Stimulated activated CD4-positive, alpha-beta T cell treated with anti-CD3 and anti-CD28 coated beads, Interleukin-1b, Interleukin-23, amount 100 ng/mL, for 4 hours (primary cell): ENCODE data around the gene TFAP2B.

Experiments used
- DNase-seq, 2 donors: peaks; one replicate each; pipeline ENCODE4 v3.0.0-alpha.2; 2020; ENCODE audit warnings: low read depth in 2 of 2

The TFAP2B gene

DNA sequence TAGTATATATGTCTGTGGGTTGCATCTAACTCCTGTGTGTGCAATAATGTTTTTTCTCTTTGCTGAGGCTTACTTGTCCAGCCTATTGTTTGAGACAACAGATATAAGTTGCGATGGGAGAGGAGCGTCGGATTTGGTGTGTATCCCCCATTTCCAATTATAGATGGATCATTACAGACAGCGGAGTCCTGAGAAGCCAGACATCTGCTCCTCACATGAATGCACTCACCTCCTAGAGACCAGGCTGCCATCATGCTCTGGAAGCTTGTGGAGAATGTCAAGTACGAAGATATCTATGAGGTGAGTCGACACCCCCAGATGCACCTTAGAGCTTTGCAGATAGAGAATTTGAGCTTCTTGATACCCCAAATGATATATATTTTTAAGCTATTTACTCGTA is at the start of gene TFAP2B:
Gene TFAP2B (plus strand): TSS at position 199 of the 400 bp plus-strand sequence. CDS start 21 bp downstream, at position 220.
- no peak for DNase-seq

DNA sequence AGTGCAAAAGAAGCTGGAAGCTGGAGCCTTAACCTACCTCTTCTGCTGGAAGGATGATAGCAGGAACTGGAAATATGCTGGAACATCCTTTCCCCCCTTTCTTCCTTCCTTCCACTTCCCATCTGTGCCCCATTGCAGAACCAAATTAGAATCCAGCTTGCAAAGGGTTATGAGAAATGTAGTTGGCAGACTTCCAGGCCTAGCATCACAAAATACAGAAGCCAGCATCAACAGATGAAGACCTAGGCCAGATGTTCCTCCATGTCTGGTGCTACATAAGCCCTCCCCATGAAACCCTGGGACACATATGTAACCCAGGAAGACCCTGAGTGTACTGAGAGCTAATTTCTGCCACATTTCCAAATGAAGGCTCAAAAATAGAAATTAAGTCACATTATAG is 40.0 kb upstream of the TFAP2B start:
- DNase-seq, result no peak

DNA sequence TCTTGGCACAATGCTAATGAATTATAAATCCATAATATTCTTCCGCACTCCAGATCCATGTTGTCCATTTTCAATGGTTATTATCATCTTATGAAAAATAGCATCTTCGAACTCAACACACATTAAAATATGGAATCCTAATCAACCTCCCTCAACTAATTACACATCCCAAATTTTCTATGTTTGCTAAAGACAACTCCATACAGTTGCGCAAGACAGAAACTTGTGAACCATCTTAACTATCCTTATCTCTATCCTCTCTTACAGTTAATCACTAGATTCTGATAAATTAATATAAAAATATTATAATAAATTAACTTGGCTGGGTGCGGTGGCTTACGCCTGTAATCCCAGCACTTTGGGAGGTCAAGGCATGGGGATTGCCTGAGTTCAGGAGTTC is 38.3 kb upstream of the TFAP2B start:
- DNase-seq, result no peak

DNA sequence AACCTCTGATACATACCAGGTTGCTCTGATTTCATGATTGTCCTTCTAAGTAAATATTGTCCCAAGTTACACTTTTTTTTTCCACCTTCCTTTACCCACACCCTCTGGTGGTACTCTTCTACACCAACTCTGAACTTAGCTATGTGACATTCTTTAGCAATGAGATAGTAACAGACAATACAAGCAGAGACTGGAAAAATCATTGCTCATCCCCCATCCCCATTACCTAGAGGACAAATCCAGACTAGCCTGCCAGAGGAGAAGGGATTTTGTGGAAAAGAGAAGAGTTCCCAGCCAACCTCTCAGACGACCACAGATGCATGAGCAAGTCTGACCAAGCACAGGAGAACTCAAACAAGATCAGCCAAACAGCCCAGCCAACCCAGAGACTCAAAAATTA is 32.8 kb upstream of the TFAP2B start:
- DNase-seq, result no peak

DNA sequence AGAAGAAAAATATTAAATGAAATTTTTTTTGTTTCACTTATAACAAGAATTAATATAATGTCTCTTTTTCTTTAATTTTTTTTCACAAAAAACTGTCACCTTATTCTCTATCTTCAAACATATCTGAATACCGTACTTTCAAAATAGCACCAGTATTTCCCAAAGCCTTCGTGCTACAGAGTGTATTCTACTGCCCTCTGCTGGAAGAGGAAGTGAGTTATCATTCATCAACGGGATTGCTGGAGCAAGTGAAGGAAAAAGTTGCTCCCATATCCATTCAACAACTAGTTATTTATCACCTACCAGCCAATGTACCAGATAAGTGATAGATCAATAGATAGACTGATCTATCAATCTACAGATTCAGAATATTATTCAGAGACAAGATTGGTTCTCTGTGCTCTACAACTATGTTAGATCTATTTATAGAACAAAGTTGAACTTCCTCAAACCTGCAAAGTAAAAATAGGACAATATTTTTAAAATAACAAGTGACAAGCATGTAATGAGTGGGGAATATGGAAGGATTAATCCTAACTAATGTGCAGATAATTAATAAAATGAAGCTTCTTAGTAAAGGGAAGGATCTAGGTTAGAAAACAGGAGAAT is 26.7 kb upstream of the TFAP2B start:
- no peak for DNase-seq

DNA sequence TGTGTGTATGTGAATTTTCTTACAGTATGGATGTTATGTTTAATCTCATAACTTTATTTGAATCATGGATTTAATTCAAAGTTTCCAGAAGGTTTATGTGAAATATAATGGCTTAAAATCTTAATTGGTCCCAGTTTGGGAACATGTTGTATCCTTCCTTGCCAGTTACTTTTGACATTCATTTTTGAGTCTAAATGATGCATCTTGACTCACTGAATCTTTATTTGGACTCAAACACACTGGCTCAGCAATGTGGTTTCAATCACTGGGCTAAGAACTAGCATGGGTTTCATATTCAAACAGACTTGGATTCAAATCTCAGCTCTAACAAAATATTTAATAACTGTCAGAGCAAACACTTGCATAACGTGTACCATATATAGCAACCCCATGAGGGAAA is 25.9 kb upstream of the TFAP2B start:
- DNase-seq, result no peak

DNA sequence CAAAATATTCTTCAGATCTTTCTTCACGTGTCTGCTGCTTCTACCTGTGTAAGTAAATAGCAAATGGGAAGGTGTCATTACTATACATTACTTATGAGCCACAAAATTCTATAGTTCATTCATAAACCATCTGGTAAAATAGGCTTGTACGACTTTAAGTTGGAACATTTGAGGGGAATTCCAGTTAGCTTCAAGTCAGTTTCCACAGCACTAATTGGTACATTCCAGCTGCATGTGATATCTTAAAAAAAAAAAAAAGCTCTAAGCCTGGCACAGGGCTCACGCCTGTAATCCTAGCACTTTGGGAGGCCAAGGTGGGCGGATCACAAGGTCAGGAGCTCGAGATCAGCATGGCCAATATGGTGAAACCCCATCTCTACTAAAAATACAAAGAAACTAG is 23.1 kb upstream of the TFAP2B start:
- DNase-seq, result no peak

DNA sequence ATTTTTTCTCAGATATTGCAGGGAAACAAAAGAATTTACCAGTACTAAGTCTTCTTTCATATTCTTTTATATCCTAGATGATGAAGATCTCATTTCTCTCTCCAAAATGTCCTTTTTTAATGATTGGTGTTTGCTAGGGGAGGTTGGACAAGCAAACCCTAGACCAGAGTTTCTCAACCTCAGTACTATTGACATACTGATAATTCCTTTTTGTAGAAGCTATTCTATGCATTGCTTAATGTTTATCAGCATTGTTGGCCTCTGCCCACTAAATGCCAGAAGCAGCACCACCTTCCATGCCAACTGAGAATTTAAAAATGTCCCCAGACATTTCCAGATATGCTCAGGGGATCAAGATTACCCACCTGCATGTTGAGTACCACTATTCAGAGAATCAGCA is 14.4 kb upstream of the TFAP2B start:
- no peak for DNase-seq

DNA sequence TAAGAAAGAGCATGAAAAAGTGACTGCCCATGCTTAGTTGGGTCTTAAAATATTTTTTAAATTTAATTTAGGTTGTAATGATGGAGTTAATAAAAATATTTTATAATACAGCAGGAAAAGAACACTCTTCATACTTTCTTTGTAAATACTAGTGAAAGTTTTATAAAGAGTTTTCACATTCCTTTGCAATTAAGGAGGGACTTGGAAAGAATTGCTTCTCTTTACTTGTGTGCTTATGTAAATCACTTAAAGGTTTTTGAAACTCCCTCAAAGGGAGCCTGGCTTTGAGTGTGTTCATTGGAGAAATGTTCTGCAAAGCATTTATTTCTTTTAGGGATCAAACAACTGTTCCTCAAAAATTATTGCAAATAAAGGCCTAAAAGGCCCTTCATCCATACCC is 11.6 kb upstream of the TFAP2B start:
- DNase-seq, result no peak

DNA sequence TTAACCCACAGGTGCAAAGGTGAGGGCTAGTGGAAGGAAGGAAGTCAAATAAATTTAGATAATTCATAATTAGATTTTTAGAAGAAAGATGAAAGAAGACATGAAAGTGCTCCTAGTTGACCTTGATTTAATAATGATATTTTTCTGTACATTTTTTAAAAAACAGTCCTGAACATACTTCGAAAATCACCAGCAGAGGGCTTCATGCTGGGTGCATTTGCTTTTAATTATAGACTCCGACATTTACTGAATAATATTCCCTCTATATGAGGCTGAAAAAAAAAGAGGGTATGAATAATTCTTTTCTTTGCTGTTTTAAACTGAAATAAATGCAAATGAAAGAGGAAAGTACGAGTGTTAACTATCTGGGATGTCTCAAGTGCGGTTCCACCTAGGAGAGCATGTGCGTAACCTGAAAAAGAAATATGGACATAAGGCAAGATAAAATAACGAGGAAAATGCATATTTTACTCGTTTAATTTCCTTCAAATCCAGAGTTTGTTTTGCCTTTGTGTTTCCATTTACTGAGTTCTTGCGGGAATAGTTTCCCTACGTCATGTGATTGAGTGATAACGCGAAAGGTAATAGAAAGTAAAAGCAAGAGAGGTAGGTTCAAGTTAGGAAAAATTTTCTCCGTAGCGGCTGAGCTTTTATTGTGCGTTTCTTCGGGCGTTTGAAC is 3.1 kb upstream of the TFAP2B start:
- DNase-seq, result no peak

DNA sequence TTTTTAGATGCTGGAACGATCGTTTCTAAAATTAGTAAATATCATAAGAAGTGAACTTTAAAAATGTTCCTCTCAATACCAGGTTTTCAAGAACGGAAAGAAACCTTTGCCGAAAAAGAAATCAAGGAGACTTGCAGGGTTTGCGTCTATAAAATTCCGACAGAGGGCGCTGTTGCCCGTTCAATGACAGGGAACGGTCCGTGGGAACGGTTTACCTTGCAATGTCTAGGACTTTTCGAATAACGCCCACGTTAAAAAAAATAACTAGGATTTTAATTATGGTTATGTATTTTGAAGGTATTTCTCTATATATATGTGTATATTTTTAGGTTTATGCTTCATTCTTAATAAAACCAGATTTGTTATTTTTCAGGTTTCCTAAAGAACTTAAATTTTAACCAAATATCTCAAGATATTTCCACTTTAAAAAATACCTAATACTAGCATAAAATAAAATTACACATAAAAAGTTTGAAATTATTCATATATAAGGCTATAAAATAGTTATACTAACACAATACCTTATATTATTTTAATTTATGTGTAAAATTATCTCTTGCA is 2.5 kb upstream of the TFAP2B start:
- peak; percentile 6 to 34 for DNase-seq

DNA sequence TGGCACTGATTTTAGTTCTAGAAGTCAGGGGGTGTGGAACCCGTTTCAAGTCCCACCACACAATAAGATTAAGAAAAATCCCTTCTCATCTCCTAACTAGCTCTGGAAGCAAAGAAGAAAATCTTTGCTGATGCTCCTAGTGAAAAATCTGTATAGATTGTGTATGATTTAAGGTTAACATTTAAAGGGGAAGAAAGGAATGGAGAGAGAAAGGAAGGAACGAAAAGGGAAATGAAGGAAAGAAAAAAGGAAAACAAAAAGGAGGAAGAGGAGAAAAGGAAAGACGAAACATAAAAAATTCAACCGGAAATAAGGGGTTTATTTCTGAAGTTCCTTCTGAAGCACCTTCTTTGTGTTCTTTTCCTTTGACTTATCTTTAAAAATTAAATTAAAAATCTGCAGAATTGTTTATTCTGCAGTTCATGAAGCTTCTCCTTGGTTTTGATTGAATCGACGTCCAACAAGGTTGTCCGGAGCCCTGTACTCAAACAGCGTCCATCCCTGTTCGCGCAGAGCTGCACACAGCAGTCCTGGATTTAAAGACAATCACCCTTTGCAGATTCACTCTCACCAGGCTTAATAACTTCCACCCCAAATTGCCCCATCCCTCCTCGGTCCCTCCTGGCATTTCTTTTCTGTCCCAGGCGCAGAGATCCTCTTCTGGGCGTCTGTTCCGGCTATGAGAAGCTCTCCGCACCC is 1.6 kb upstream of the TFAP2B start:
- no peak for DNase-seq

DNA sequence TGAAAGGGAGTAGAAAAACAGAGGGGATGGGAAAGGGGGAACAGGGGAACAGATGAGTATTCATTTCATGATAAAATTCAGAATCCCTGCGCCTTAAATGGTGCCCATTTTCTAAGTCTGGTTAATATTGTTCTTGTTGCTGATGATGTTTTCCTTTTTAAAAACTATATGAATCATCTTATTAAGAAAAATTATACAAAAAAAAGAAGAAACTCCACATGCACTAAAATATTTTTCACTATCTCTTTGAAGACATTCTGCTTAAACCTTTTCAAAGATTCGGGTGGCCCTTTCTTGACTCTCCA is 1.1 kb upstream of the TFAP2B start:
- DNase-seq, result no peak

DNA sequence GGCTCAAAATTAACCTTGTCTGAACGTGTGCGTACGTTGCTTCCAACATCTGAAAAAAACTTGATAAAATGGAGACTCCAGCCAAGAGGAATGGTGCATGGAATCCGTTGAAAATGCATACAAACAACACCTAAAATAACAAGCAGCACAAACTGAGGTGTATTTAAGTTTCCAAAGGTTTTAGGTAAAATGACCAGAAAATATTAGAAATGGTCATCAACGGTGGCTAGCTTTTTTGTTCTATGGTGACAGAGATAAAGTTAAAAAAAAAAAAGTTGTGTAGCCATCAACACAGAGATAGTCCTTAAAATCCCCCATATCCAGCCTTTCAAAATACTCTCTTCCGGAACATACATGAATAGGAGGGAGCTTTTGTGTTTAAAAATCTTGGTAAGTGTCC is 651 bp upstream of the TFAP2B start:
- no peak for DNase-seq

DNA sequence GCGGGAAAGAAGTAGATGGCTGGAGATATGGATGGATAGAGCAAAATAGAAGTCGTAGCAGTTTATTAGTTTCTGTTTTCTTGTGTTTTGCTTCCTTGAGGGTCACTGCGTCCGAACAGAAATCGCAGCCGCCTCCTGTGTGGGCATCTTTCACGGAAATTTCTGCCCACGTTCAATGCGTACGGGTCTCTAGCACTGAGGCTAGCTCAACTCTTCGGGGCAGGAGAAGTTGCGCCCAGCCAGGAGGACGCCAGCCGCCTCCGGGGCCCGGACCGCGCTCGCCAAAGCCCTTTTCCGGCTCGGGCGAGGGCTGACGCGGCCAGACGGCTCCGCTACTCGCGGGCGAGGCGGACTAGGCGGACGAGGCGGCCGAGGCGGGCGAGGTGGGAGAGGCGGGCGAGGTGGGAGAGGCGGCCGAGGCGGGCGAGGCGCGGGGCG is 814 bp downstream of the TFAP2B start:
- no peak for DNase-seq

DNA sequence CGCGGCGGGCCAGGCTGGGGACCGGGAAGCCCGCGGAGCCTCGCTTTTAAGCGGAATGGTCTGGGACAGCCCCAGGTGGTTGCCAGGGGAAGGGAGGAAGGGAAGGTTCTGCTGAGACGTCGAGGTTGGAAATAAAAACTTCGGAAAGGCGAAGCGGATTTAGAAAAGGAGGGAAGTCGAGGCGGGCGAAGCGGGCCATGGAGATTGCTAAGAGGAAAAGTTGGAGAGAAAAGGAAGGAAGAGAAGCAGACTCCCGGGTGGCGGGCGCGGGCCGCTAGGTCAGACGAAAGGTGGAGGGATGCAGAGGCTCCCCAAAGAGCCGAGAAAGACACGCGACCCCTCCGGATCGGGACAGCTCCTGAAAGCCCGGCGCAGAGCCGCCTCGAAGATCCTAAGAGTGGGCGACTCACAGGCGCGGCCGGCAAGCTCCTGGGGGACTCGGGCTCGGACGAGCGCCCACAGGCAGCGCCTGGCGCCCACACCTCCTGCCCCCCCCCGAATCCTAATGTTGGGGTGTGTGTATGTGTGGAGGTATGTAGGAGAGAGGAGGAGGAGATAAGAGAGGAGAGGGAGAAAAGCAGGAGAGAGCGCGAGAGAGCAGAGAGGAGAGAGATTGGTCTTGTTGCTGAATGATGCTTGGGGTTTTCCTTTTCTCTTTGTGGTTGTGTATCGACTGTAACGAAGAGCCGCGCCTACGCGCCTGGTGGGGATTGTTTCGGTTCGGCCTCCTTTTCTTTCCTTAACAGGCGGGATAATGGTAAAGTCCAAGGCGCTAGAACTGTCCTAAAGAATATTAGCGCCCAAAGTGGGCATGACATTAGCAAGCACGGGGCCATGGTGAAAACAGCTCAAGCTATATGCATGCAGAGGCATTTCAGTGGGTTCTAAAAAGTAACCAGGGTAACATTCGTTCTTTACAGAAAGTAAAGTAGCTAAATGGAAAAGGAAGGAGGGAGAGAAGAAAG is 1.5 kb downstream of the TFAP2B start:
- no peak for DNase-seq

DNA sequence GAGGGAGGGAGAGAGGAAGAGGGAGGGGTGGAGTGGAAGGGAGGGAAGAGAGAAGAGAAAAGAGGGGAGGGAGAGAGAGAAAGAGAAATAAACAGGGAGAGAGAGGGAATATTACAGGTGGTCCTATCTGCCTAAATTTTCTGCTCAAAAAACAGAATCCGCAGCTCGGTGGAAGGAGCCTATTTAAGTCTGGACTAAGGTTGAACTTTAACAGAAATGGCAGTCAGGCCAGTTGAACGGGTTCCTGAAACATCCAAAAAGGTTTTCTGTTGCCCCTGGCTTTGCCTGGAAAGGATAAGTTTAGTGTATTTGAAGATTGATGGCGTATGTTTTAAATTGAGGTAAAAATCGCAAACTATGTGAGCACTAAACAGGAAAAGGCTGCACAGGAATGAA is 2.2 kb downstream of the TFAP2B start:
- no peak for DNase-seq

DNA sequence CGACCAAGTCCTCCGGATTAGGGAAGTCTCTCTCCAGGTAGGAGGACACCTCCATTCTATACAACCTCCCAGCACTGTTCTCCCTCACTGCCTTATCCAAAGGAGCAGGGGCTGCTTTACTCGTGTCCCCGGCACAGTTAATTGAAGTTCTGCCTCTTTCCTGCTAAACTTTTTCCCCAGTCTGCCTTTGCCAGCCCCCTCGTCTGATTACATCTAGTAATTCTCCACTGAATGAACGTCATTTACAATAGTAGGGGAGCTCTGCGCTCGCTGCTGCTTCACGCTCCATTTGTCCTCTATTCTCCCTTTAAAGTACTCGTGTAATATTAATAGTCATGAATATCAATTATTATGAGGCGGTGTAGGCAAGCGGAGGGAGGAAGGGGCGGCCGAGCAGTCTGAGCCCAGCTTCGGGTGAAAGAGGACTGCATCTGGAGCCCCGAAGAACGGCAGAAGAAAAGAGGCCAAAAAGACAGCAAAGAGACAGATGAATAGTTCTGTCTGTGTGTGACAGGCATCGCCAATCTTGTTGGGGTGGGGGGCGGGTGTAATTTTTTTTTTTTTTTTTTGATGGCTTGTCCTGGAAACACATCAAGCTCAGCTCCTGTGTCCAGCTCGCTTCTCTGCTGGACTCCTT is 2.9 kb downstream of the TFAP2B start:
- DNase-seq, result no peak

DNA sequence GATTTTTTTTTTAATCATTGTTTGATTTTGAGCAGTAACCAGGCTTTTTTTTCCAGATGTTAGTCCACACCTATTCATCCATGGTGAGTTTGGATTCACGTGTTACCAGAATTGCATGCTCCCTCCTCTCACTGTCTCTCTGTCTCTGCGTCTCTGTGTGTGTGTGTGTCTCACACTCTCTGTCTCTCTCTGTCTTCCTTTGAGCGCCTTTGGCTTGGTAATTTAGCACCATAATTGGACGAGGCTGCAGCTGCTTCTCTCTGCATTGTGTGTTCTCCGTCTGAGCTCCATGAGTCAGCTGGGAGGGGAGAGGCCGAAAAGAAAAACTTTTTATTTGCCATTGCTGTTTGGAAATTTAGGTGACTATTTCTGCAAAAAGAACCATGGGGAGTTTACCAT is 3.4 kb downstream of the TFAP2B start:
- no peak for DNase-seq

DNA sequence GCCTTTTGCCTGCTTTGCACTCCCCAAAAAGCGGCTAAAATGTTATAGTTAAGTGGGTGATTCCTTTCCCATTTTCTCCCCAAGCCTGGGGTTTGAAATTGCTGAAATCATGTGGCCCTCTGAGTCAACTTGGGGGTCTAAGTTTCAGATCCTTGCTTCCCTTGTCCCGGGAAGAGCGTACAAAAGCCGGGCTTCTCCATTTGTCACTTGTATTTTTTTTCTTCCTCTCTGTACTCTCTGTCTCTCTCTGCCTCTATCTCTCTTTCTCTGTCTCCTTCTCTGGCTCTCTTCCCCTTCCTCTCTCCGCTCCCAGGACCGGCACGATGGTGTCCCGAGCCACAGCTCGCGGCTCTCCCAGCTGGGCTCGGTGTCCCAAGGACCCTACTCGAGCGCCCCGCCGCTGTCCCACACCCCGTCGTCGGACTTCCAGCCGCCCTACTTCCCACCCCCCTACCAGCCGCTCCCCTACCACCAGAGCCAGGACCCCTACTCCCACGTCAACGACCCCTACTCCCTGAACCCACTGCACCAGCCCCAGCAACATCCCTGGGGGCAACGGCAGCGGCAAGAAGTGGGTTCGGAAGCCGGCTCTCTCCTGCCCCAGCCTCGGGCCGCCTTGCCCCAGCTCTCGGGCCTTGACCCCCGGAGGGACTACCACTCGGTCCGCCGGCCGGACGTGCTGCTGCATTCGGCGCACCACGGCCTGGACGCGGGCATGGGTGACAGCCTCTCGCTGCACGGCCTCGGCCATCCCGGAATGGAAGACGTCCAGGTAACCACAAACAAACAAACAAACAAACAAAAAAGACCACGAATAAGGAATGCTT is 4.6 kb downstream of the TFAP2B start:
- DNase-seq, result no peak

DNA sequence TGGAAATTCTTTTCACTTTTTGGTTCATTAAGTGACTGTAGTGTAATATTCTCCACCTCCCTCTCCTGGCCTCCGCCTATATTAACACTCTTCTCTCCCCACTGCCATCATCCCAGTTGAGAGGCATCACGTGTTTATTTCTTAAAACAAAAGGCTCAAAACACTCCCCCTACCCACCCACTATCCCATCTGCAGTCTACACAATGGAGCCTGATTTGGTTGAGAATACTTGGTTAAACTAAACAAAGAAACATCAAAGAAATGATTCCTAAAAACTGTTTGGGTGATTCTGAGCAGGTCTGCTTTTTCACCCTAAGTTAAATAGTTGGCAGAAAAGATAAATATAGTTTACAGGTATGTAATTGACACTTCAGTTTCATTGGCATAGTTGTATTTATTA is 5.9 kb downstream of the TFAP2B start:
- DNase-seq, result no peak
